Pons (tissue), 1 donor: ENCODE results near the gene P2RY1.
A peak's percentile ranks its signal among the peaks of the same experiment; 100 is the strongest.
"Not testable (repeated sequence)": the region's sequence is repeated elsewhere in the genome, so short reads cannot be mapped to it uniquely, and the experiment has no call there.

Source experiments
- DNase-seq: peaks from one replicate; pipeline ENCODE4 v3.0.0-alpha.2; 2016; ENCODE audit warnings: low spot score

The P2RY1 gene

DNA sequence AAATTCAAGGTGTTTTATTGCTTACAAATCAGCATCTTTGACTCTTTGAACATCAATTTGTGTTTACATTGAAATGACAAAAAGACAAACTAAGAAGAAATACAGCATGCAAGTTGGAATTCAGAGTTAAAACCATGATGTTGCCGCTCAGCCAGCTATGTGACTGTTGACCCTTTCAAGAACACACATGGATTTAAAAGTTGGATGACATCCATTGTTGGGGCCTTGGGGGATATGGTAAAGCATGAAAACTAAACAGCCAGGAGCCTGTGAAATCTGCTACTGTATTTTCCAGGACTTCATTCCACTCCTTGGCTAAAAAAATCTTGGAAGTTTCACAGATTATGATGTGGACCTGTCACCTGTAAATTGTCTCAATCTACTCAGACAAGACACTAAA, 4.6 kb downstream of the P2RY1 start:
- DNase-seq = no peak

DNA sequence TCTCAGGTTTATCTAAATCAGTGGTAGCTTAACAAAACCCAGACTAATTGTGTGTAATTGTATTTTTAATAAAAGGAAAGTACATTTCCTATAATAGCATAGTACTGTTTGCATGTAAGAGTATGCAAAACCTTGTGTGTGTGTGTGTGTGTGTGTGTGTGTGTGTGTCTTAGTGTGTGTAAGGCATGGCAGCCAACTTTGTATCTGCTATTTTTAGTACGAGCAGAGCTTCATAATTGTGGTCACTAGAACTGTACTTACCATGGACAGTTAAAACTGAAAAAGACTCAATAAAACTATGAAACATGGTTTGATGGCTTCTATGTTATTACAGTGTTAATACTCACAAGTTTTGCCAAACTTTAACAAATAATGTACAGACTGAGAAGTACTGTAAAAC, 6.2 kb downstream of the P2RY1 start:
- no peak for DNase-seq

DNA sequence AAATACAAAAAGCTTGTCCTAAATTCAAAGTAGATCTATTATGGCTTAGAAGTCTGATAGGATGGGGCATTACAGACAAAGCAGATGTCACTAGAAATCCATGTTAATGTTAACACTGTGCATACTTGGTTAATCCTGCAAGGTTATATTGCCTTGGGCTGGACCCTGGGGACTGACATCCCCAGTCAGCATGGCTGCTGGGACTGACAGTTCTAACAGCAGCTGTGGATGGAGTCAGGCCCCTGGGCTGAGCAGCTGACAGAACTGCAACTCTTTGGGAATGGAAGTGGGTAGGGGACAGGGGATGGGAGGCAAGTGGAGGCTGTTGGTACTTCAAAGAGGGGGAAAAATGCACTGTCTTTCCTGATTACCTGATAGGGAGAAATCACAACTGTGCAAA, 7.5 kb downstream of the P2RY1 start:
- no peak for DNase-seq

DNA sequence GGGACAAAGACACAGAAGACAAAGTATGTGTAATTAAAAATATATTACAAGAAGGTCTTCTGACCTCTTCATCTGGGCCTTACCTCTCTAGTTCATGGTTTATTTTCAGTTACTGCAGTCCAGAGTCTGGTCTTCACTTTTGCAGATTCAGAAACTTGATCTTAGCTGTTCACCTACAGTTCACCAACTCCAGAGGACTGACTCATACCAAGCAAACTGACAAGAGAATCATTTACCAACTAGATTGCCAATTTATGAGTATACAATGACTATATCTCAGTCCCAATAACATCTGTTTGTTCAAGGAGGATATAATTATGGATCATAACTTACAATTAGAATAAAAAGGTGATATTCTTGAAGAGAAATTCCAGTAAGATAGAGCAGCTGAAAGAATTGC, 9.0 kb downstream of the P2RY1 start:
- DNase-seq = no peak

DNA sequence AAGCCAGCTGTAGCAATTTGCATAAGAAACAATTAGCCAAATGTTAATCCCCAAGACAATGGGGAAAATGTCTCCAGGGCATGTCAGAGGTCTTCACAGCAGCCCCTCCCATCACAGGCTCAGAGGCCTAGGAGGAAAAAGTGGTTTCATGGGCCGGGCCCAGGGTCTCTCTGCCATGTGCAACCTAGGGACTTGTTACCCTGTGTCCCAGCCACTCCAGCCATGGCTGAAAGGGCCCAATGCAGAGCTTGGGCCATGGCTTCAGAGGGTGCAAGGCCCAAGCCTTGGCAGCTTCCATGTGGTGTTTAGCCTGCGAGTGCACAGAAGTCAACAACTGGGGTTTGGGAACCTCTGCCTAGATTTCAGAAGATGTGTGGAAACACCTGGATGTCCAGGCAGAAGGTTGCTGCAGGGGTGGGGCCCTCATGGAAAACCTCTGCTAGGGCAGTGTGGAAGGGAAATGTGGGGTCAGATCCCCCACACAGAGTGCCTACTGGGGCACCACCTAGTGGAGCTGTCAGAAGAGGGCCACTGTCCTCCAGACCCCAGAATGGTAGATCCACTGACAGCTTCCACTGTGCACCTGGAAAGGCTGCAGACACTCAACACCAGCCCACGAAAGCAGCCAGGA, 11.8 kb downstream of the P2RY1 start:
- not testable (repeated sequence) for DNase-seq

DNA sequence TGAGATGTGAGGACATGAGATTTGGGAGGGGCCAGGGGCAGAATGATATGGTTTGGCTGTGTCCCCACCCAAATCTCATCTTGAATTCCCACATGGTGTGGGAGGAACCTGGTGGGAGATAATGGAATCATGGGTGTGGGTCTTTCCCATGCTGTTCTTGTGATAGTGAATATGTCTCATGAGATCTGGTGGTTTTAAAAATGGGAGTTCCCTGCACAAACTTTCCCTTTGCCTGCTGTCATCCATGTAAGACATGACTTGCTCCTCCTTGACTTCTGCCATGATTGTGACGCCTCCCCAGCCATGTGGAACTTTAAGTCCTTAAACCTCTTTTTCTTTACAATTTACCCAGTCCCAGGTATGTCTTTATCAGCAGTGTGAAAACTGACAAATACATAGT, 12.7 kb downstream of the P2RY1 start:
- not testable (repeated sequence) for DNase-seq

DNA sequence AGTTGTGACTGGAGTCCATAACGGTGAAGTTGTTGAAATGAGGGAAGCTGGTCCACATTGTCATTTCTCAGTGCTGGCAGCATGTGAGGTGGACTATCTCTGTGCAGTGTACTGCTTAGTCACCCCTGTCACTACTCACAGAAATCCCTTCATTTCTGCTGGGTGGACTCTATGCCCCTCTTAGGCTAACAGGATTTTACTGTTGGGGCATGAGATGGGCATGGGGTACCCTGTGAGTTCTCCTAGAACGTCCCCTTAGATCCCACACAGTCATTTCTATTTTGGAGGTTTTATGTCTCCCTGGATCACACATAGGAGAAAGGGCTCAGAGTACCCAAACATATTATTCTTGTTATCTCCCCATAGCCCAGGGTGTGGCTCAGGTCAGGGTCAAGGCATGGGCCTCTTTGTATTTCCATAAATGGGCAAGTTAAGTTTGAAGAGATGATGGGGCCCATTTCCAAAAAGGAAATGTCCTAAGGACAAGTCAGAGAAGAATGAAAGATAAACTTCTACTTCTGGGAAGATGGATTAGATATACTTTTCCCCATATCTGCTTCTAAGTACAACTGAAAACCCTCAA, 15.2 kb downstream of the P2RY1 start:
- no peak for DNase-seq

DNA sequence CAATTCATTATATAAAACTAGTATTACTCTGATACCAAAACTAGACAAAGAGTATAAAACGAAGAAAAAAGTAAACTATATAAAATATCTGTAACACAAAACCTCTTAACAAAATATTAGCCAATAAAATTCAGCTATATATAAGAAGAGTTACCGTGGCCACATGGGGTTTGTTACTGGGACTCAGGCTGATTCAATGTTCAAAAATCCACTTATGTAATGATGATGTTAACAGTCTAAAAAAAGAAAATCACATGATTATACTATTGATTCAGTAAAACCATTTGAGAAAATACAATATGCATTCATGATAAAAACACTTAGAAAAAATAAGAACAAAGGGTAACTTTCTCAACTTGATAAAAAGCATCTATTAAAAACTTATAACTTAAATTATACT, 18.3 kb downstream of the P2RY1 start:
- DNase-seq = no peak

DNA sequence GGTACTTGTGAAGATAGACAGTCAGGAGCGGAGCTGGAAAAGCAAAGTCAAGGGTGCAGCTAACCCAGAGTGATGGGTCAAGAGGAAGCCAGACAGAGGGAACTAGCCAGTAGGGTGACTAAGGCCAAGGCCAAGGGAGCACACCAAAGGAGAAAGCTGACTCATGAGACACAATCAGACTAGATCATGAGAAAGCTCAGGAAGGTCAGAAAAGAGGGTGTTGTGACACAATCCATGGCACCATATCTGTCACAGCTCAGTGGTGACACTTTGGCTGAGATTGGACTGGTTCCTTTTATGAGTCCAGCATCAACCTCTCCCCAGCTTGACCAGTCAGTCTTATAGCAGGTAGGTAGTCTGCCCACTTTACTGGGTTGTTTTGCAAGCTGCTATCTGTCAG, 22.2 kb downstream of the P2RY1 start:
- no peak for DNase-seq

DNA sequence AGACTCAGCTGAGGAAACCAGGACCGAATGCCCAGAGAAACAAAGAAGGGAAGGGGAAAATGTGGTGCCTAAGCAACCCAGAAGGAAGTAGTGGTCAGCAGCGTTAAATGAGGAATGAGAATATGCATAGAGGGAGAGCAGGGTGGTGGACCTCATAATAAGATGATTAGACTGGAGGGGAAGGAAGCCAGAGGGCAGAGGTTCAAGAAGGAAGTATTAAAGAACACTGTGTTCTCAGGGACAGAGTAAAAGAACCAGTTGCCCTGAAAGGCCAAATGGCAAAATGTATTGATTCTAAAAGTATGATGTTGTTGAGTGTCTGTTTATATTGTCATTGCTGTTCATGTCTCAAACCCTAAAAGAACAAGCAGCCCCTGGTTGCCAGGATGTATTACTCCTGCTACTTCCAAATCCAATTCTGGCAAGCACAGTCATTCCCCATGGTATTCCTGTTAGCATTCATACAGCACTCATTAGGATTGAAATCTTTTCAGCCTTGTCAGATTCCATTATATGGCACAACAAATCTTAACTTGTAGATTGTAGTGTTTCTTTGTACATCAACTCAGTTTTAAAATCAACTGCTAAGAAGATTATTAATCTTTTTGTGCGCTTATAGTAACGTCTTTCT, 23.4 kb downstream of the P2RY1 start:
- no peak for DNase-seq

DNA sequence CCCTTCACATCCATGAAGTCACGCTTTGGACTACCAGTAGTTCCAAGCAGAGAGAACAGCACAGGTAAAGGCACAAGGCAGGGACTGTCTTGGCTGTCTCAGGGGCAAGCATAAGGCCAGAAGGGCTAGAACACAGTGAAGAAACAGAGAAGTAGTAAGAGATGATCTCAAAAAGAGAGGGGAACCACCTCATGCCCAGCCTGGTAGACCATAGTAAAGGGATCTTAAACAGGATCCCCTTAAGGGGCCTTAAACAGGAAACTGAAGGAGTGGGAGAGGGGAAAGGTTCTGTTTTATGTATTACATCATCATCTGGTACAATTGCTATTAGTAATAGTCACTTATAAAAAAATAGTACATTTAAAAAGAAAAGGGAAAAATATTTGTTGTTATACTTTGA, 25.8 kb downstream of the P2RY1 start:
- DNase-seq = no peak

DNA sequence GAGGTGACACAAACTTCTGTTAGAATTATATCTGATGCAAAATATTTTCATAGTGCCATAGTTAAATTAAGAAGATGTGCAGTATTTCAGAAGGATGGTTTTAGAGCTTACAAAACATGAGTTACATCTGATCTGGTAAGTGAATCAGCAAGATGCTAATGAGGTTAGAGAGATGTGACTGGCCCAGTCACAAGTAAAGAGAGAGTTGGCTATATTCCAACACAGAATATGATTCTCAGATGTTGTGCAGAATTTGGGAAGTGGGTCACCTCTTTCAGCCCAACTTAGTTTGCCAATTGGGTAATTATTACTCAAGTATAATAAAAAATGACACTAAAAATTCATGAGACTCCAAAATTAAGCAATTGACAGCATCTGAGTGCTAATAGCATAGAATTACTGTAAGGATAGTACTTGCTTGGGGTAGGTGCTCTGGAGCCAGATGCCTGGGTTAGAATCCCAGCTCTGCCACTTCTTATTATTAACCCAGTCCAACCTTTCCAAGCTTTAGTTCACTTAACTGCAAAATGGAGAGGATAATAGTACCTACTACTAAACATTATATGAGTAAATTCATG, 30.8 kb downstream of the P2RY1 start:
- no peak for DNase-seq

DNA sequence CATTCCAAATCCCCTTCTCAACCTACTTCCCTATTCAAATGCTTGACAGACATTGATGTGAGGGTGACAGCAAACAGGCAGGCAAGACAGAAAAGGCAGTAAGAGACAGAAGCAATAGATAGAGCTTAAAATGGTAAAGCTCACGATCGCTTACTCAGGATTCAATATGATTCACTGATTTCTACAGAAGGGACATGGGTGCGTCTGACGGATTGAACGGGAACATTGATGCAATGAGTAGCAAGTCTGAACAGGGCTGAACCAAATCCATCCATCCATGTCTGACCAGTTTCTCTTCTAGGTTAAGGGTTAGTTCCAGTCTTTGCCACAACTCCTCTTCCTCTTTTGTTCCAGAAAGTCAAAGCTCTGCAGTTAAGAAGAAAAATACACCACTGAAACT, 35.1 kb downstream of the P2RY1 start:
- DNase-seq = peak; percentile 6

DNA sequence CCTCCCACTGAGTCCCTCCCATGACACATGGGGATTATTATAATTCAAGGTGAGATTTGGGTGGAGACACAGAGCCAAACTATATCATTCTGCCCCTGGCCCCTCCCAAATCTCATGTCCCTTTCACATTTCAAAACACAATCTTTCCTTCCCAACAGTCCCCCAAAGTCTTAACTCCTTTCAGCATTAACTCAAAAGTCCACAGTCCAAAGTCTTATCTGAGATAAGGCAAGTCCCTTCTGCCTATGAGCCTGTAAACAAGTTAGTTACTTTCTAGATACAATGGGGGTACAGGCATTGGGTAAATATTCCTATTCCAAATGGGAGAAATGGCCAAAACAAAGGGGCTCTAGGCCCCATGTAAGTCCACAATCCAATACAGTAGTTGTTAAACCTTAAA, 38.4 kb downstream of the P2RY1 start:
- DNase-seq = not testable (repeated sequence)

DNA sequence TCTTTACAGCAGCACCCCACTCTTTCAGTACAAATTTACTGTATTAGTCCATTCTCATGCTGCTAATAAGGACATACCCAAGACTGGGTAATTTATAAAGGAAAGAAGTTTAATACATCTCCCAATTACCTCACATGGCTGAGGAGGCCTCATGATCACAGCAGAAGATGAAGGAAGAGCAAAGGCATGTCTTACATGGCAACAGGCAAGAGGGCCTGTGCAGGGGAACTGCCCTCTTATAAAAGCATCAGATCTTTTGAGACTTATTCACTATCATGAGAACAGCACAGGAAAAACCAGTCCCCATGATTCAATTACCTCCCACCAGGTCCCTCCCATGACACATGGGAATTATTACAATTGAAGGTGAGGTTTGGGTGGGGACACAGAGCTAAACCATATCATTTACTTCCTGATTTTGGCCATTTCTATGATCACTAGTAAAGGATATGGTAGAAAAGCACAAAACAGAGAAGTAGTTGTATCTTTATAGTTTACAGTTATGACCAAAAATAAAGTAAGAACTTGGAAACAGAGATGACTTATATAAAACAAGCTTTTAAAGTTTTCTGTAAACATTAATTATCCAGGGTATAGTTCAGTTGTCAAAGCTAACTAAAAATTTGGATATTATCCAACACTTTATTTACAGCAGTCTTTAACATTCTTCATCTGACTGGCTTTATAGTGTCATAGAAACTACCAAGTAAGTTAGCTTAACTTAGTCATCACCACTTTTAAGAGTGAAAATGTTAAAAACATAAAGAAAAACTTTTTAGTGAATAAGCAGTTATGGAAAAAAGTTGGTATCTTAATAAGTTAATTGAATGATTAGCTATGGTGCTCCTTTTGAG, 40.2 kb downstream of the P2RY1 start:
- DNase-seq = no peak

DNA sequence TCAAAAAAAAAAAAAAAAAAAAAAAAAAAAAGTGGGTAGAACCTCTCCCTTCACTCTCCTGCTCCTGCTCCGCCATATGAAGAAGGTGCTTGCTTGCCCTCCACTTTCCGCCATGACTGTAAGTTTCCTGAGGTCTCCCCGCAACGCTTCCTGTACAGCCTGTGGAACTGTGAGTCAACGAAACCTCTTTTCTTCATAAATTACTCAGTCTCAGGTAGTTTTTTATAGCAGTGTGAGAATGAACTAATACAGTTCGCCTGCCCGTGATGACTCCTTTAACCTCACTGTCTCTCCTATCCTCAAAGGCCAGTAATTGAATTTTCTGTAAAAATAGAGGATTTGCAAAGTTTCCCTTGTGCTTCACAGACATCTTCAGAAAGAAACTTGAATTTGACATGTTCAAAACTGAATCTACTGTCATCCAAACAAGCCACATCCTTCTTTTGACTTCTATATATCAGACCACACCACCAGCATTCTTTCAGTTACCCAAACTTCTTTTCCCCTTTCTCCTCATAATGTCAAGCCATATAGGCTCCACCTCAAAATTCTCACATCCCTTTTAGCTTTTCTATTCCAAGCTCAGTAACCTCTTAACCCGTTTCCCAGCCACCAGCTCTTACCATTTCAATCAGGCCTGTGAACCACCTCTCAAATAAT, 44.3 kb downstream of the P2RY1 start:
- no peak for DNase-seq

DNA sequence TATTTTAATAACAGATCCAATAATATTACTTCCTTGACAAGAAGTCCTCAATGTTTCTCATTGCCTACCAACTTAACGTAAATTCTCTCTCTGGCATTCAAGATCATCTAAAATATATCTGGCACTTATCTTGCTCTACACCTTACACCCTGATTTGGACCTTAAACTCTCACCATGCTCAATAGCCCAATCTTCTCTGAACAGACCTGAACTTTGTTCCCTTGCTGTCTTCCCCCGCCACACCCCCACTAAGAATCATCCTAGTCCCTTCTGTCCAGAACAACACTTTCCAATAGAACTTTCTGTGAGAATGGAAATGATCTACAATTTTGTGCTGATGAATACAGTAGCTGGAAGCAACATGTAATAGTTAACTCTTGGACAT, 44.9 kb downstream of the P2RY1 start:
- no peak for DNase-seq

DNA sequence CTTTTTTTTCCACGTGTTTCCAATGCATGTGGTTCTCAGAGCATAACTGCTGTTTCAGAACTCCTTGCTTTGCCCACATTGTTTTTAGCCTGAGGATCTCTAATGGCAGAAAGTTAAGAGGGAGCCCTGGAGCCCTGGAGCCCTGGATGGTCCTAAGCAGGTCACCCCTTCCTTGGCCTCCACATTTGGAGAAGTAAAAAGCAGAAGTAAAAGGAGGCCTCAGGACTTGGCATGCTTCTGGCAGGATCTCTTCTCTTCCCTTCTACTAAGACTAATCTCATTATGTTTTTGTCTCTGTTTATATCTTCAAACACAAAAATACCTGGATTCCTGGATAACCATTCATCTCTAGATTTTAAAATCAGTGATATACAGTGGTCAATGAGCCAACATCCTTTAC, 50.1 kb downstream of the P2RY1 start:
- peak; percentile 33 for DNase-seq
